HCT116 (cell line): ENCODE data around the gene TTLL5. TPM values are rescaled to one million over a fixed set of nuclear protein-coding genes. Genes with fewer than 3 reads are reported as not detected.

ENCODE experiments used
- ATAC-seq: fragments of 200-7000 bp; cut with Tn5 transposase; 2 replicates; pipeline ENCODE4 v1.9.1; 2020; ENCODE audit warnings: mild to moderate bottlenecking, moderate library complexity
- BruUV-seq: library from RNA; stranded (reverse); fragments of 400-500 nt; replicated peaks from 2 replicates; lab custom pipeline; 2021; lab: Mats Ljungman, UMichigan
- CTCF ChIA-PET: fragments of 300-600 bp; sonication (Branson Sonifier 250); formaldehyde crosslinking; loops from one replicate; lab custom pipeline; 2021; ENCODE audit warnings: antibody characterized with exemption; lab: Charles Lee
- POLR2A ChIA-PET: fragments of 300-600, 350-600 bp; sonication (Branson Sonifier 250); formaldehyde crosslinking; loops from one replicate; lab custom pipeline; 2021; ENCODE audit warnings: antibody characterized with exemption; lab: Charles Lee
- RAD21 ChIA-PET, 2 experiments: fragments of 300-600 bp; sonication (Branson Sonifier 250); formaldehyde crosslinking; loops; one replicate each; lab custom pipeline; 2023; ENCODE audit warnings: low total read pairs in 2 of 2; ENCODE audit not compliant: uncharacterized antibody in 2 of 2, unreplicated experiment in 2 of 2, low non-redundant PET in 1 of 2; lab: Charles Lee
- DNase-seq: peaks from one replicate; pipeline ENCODE4 v3.0.0-alpha.2; 2010; ENCODE audit warnings: low read depth, low spot score
- H2AFZ ChIP-seq: fragments of 200-600 bp; shearing (Covaris generic), sonication (generic); 2 replicates; pipeline ENCODE4 v1.6.1; 2017; ENCODE audit warnings: low read depth, mixed run types, mixed read lengths, antibody characterized with exemption, low read length; ENCODE audit not compliant: poor library complexity, severe bottlenecking
- H3K27ac ChIP-seq: 2 replicates; pipeline ENCODE4 v1.5.1; 2012; ENCODE audit warnings: low read depth, low read length
- H3K27me3 ChIP-seq: fragments of 200-600 bp; sonication (generic); 2 replicates; pipeline ENCODE4 v1.6.1; 2016; ENCODE audit warnings: mixed run types, low read length, mixed read lengths; ENCODE audit not compliant: insufficient read depth
- H3K36me3 ChIP-seq, 2 experiments: fragments of 200-500 bp in 1 of 2; fragments of 200-600 bp in 1 of 2; sonication (Bioruptor generic) in 1 of 2; sonication (generic) in 1 of 2; 2 replicates each; pipeline versions ENCODE4 v1.5.1 to v1.6.1; 2014 to 2016; ENCODE audit warnings: low read length in 2 of 2, inconsistent platforms in 1 of 2, mixed read lengths in 1 of 2, mixed run types in 1 of 2; ENCODE audit not compliant: insufficient read depth in 2 of 2, control insufficient read depth in 1 of 2
- H3K4me1 ChIP-seq, 2 experiments: fragments of 200-600 bp in 1 of 2; sonication (generic) in 1 of 2; 2 replicates each; pipeline versions ENCODE4 v1.5.1 to v1.6.1; 2012 to 2017; ENCODE audit warnings: low read length in 2 of 2, inconsistent platforms in 1 of 2, mild to moderate bottlenecking in 1 of 2, mixed read lengths in 1 of 2, mixed run types in 1 of 2, moderate library complexity in 1 of 2; ENCODE audit not compliant: insufficient read depth in 2 of 2, control insufficient read depth in 1 of 2
- H3K4me2 ChIP-seq: fragments of 200-600 bp; sonication (generic); 2 replicates; pipeline ENCODE4 v1.6.1; 2017; ENCODE audit warnings: mixed run types, low read length, mixed read lengths
- H3K4me3 ChIP-seq, 2 experiments: fragments of 200-600 bp in 1 of 2; sonication (generic) in 1 of 2; replicated peaks in 1 of 2; 2 replicates each; pipeline ENCODE4 v1.5.1; 2011 to 2016; ENCODE audit warnings: low read length in 2 of 2, control low read depth in 1 of 2, low read depth in 1 of 2, mild to moderate bottlenecking in 1 of 2, mixed read lengths in 1 of 2, mixed run types in 1 of 2
- H3K79me2 ChIP-seq: fragments of 200-600 bp; sonication (generic); 2 replicates; pipeline ENCODE4 v1.6.1; 2017; ENCODE audit warnings: mild to moderate bottlenecking, mixed run types, low read length, moderate library complexity, mixed read lengths; ENCODE audit not compliant: insufficient read depth
- H3K9ac ChIP-seq: fragments of 200-600 bp; sonication (generic); 2 replicates; pipeline ENCODE4 v1.6.1; 2016; ENCODE audit warnings: low read length, mixed read lengths
- H3K9me2 ChIP-seq: fragments of 200-600 bp; sonication (generic), shearing (Covaris generic); 2 replicates; pipeline ENCODE4 v1.6.1; 2017; ENCODE audit warnings: mixed run types, mild to moderate bottlenecking, moderate library complexity; ENCODE audit not compliant: insufficient read depth
- H3K9me3 ChIP-seq, 2 experiments: fragments of 200-500 bp in 1 of 2; fragments of 200-600 bp in 1 of 2; sonication (Bioruptor generic) in 1 of 2; sonication (generic) in 1 of 2; 2 replicates each; pipeline ENCODE4 v1.6.1; 2014 to 2017; ENCODE audit warnings: low read length in 2 of 2, mixed read lengths in 2 of 2, inconsistent platforms in 1 of 2, low read depth in 1 of 2, mild to moderate bottlenecking in 1 of 2, mixed run types in 1 of 2, moderate library complexity in 1 of 2; ENCODE audit not compliant: control insufficient read depth in 1 of 2, insufficient read depth in 1 of 2
- H4K20me1 ChIP-seq: fragments of 200-600 bp; sonication (generic), shearing (Covaris generic); 2 replicates; pipeline ENCODE4 v1.6.1; 2017; ENCODE audit warnings: mixed run types, mild to moderate bottlenecking, moderate library complexity; ENCODE audit not compliant: insufficient read depth
- ATF3 ChIP-seq: IDR thresholded peaks from 2 replicates; pipeline ENCODE4 v1.6.1; 2012
- CBX3 ChIP-seq: IDR thresholded peaks from 2 replicates; pipeline ENCODE4 v1.6.1; 2012; ENCODE audit warnings: low read depth
- CEBPB ChIP-seq: IDR thresholded peaks from 2 replicates; pipeline ENCODE4 v1.6.1; 2012; ENCODE audit warnings: low read depth
- CTCF ChIP-seq, 3 experiments: fragments of 200-600 bp in 1 of 3; sonication (generic) in 1 of 3; IDR thresholded peaks in 2 of 3; conservative IDR thresholded peaks in 1 of 3; 2 replicates each; pipeline ENCODE4 v1.5.1; 2012 to 2017; ENCODE audit warnings: low read depth in 2 of 3, low read length in 2 of 3, antibody characterized with exemption in 1 of 3, borderline replicate concordance in 1 of 3, control low read depth in 1 of 3, mild to moderate bottlenecking in 1 of 3, mixed read lengths in 1 of 3, mixed run types in 1 of 3, moderate library complexity in 1 of 3; ENCODE audit not compliant: insufficient read depth in 1 of 3
- EGR1 ChIP-seq: IDR thresholded peaks from 2 replicates; pipeline ENCODE4 v1.6.1; 2012; ENCODE audit warnings: low read depth
- EZH2phosphoT487 ChIP-seq: fragments of 200-600 bp; IDR thresholded peaks from 2 replicates; pipeline ENCODE4 v1.6.1; 2018; ENCODE audit warnings: antibody characterized with exemption, borderline replicate concordance
- JUND ChIP-seq: IDR thresholded peaks from 2 replicates; pipeline ENCODE4 v1.6.1; 2012
- POLR2A ChIP-seq: IDR thresholded peaks from 2 replicates; pipeline ENCODE4 v1.7.0; 2011; ENCODE audit warnings: borderline replicate concordance; ENCODE audit not compliant: insufficient read depth, insufficient read length; ENCODE audit errors: extremely low read depth
- POLR2AphosphoS5 ChIP-seq: IDR thresholded peaks from 2 replicates; pipeline ENCODE4 v1.6.1; 2011; ENCODE audit warnings: mild to moderate bottlenecking, low read depth, low read length, moderate library complexity
- RAD21 ChIP-seq: IDR thresholded peaks from 2 replicates; pipeline ENCODE4 v1.6.1; 2012; ENCODE audit warnings: low read depth, mild to moderate bottlenecking
- REST ChIP-seq: IDR thresholded peaks from 2 replicates; pipeline ENCODE4 v1.6.1; 2012; ENCODE audit warnings: low read depth
- SRF ChIP-seq: IDR thresholded peaks from 2 replicates; pipeline ENCODE4 v1.6.1; 2012; ENCODE audit warnings: low read depth
- TCF7L2 ChIP-seq: IDR thresholded peaks from 2 replicates; pipeline ENCODE4 v1.7.0; 2011; ENCODE audit warnings: borderline replicate concordance, inconsistent platforms; ENCODE audit not compliant: insufficient read depth, insufficient read length; ENCODE audit errors: extremely low read depth
- ZFX ChIP-seq: fragments of 450-650 bp; IDR thresholded peaks from 2 replicates; pipeline ENCODE4 v1.6.1; 2017
- intact Hi-C: fragments of 100-400 bp; cut with micrococcal nuclease; formaldehyde crosslinking; loops from 2 replicates; pipeline ENCODE4 v1.10.0; 2022
- total RNA-seq: library from RNA; stranded (reverse); gene quantifications from one replicate; pipeline ENCODE4 v1.2.1, GENCODE V29; 2021; ENCODE audit not compliant: unreplicated experiment
- TF ChIP-seq, protein P1 (sequence below): IDR thresholded peaks from 2 replicates; pipeline ENCODE4 v1.6.1; 2012

TTLL5 gene
- total RNA-seq, 1 experiment from 2014 or later, result 26.2 TPM

DNA sequence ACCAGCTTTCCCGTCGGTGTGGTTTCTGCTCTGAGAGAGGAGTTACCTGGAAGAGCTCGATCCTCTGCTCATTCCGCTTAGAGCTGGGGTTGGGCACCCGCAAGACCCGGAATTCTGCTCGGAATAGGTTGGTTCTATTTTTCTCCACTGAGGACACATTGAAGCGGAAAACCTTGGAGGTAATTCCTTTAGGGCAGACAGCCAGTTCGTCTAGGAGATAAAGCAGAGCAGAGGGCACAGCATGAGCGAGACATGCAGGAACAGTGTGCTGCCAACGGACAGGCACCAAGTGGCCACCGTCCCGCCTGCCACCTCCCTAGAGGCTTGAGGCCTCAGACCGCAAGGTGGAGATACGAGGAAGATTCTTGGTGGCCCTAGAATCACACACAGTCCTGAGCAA, 310.5 kb downstream of the TTLL5 start:
- Histone ChIP-seq H4K20me1 (no peaks in the 10 kb centered on the region), H3K27ac (no peak overlapping the region), H3K9ac (no peak overlapping the region), H3K4me3 (no peak overlapping the region), H3K36me3 (no peaks in the 10 kb centered on the region), H2AFZ (no peak overlapping the region), H3K9me2 (no peaks in the 10 kb centered on the region), H3K4me2 (no peak overlapping the region), H3K27me3 (no peaks in the 10 kb centered on the region), H3K4me1 (peaks cover 0 to 4% of the 10 kb centered on the region in 2 experiments; a peak in 1 of 4 replicates), H3K9me3 (no peaks in the 10 kb centered on the region), H3K79me2 (no peaks in the 10 kb centered on the region)
- POLR2A ChIA-PET, result no interaction called here
- ATAC-seq (no peak), DNase-seq (no peak)
- CTCF ChIA-PET, result no interaction called here
- intact Hi-C loops, result no loop called here
- TF ChIP-seq CTCF (IDR thresholded peaks at IDR 0.05 in 2 of 3, conservative IDR thresholded peaks at IDR 0.05 in 1 of 3; ENCODE audit: borderline replicate concordance in 1 of 3, insufficient read depth in 1 of 3, low read depth in 2 of 3, low read length in 2 of 3), result no peak
- TF ChIP-seq POLR2A, result no peak
- no peak for TF ChIP-seq CEBPB
- no TSS peak for BruUV-seq
- RAD21 ChIA-PET, result interaction anchor here in 1 of 2 experiments (0.6 kb wide), 1 partner anchor 198 kb away, joined by 4 read pairs; no protein-coding TSS in a partner anchor

DNA sequence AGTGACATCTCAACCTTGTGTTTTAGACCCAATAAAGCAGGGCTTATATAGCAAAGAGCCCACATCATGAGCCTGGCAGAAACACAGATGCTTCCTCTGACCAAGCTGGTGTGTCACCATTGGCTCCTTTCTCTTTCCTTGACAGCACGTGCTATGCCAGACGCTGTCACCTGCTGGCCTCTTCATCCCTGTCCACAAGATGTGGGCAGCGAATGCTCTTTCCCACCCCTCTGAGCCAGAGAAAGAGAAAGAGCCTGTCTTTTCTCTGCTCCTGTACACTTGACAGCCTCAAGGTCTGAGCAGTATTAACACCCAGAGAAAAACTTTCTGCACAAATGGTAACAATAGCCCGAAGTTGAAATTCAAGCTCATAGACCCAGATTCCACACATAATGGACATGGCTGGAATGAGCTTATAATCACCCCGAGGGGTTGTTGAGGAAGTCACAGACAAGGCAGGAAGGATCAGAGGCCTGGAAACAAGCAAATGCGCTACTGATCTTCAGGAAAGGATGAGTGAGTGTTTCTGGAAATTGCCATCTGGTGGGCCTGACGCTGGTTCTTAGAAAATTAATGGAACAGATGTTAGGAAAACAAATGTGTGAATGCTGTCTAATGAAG, 311.9 kb downstream of the TTLL5 start:
- no peak overlapping the region for H3K9ac ChIP-seq
- H3K4me3 ChIP-seq, result no peak overlapping the region
- H3K9me3 ChIP-seq, result no peaks in the 10 kb centered on the region
- ChIA-PET CTCF (interaction anchor here (1.0 to 2.3 kb wide), 3 partner anchors 9 to 264 kb away, joined by 5 to 9 read pairs (median 5); partner anchors contain the start of gene TGFB3), POLR2A (no interaction called here), RAD21 (no interaction called here)
- no peaks in the 10 kb centered on the region for H3K36me3 ChIP-seq
- DNase-seq (no peak), ATAC-seq (no peak)
- no peaks in the 10 kb centered on the region for H3K9me2 ChIP-seq
- no peaks in the 10 kb centered on the region for H3K27me3 ChIP-seq
- intact Hi-C loops, result no loop called here
- H3K79me2 ChIP-seq, result no peaks in the 10 kb centered on the region
- H3K4me2 ChIP-seq, result no peak overlapping the region
- BruUV-seq, result no TSS peak
- H3K27ac ChIP-seq, result no peak overlapping the region
- peaks cover 0 to 4% of the 10 kb centered on the region in 2 experiments; a peak in 1 of 4 replicates for H3K4me1 ChIP-seq
- H2AFZ ChIP-seq, result no peak overlapping the region
- no peaks in the 10 kb centered on the region for H4K20me1 ChIP-seq
- TF ChIP-seq CEBPB (no peak), REST (no peak), ATF3 (no peak), EGR1 (no peak), EZH2phosphoT487 (no peak), JUND (no peak), SRF (no peak), POLR2A (no peak), CBX3 (no peak), RAD21 (no peak), ZFX (no peak), TCF7L2 (no peak), POLR2AphosphoS5 (no peak)
- TF ChIP-seq, protein P1, sequence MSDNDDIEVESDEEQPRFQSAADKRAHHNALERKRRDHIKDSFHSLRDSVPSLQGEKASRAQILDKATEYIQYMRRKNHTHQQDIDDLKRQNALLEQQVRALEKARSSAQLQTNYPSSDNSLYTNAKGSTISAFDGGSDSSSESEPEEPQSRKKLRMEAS, result no peak
